ENCODE measurements around the gene KIRREL3.

Gene KIRREL3

DNA sequence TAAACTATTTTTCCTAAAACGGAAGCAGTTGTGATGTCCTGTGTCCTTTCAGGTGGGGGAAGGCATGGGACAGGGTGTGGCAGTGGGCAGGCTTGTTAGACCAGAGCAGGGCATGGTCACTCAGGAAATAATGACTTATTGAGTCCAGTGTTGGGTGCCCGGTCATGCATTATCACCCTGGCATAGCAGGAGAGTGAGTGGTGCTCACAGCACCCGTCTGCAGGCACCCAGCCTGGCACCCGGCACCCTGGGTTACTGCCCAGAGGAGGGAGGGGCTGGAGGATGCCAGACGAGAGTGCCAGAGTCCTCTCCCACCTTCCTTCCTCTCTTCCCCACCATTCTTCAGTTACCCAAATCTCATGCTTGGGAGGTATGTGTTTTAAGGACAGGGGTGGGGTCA, 586.0 kb downstream of the KIRREL3 start:
- H3K9ac ChIP-seq (ENCODE audit: low read depth in 1 of 2, low read length in 2 of 2), result no peak overlapping the region

DNA sequence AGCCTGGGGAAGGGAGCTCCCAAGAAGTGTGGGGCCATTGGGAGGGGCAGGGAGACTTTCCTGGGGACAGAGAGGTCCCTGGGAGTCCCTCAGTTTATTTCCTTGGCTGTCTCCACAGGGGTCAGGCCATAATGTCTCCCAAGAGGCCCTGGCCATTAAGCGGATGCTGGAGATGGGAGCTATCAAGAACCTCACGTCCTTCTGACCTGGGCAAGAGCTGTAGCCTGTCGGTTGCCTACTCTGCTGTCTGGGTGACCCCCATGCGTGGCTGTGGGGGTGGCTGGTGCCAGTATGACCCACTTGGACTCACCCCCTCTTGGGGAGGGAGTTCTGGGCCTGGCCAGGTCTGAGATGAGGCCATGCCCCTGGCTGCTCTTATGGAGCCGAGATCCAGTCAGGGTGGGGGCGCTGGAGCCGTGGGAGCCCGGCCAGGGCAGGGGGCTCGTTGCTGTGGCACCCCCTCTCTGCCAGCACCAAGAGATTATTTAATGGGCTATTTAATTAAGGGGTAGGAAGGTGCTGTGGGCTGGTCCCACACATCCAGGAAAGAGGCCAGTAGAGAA, 586.6 kb downstream of the KIRREL3 start:
- Histone ChIP-seq H3K36me3 (ENCODE audit: control insufficient read depth in 1 of 2, insufficient read depth in 2 of 2, low read length in 2 of 2) (peaks cover 0 to 4% of the 10 kb centered on the region in 2 donors), H3K27me3 (ENCODE audit: control insufficient read depth in 1 of 2, insufficient read depth in 2 of 2, low read length in 2 of 2) (peaks cover 5 to 6% of the 10 kb centered on the region in 2 donors), H3K9ac (ENCODE audit: low read depth in 1 of 2, low read length in 2 of 2) (no peak overlapping the region), H3K27ac (ENCODE audit: low read depth, low read length) (no peak overlapping the region), H3K9me3 (ENCODE audit: control insufficient read depth in 1 of 2, low read length in 2 of 2) (no peaks in the 10 kb centered on the region), H3K4me3 (ENCODE audit: low read depth in 1 of 2, low read length in 2 of 2) (no peak overlapping the region), H3K4me1 (ENCODE audit: control insufficient read depth in 1 of 2, insufficient read depth in 2 of 2, low read length in 2 of 2) (peaks cover 8 to 21% of the 10 kb centered on the region in 2 donors)

More for the DNA sequence above, 586.0 kb downstream of the KIRREL3 start:
- Histone ChIP-seq H3K36me3 (ENCODE audit: control insufficient read depth in 1 of 2, insufficient read depth in 2 of 2, low read length in 2 of 2) (no peaks in the 10 kb centered on the region), H3K9me3 (ENCODE audit: control insufficient read depth in 1 of 2, low read length in 2 of 2) (no peaks in the 10 kb centered on the region), H3K4me1 (ENCODE audit: control insufficient read depth in 1 of 2, insufficient read depth in 2 of 2, low read length in 2 of 2) (peaks cover 8 to 21% of the 10 kb centered on the region in 2 donors), H3K4me3 (ENCODE audit: low read depth in 1 of 2, low read length in 2 of 2) (no peak overlapping the region), H3K27ac (ENCODE audit: low read depth, low read length) (no peak overlapping the region), H3K27me3 (ENCODE audit: control insufficient read depth in 1 of 2, insufficient read depth in 2 of 2, low read length in 2 of 2) (peaks cover 5 to 6% of the 10 kb centered on the region in 2 donors)

DNA sequence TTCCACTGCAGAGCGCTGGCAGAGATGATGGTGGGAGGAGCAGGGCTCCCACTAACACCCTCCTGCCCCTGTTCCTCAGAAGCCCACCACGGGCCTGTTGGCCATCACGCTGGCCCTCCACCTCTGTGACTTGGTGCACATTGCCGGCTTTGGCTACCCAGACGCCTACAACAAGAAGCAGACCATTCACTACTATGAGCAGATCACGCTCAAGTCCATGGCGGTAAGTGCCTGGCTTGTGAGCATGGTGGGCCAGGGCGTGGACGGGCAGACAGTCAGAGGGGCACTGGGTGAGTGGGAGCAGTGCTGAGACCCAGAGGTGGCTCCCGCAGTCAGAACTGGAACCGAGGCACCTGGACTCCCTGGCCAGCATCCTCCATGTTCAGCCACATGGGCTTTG, 587.1 kb downstream of the KIRREL3 start:
- Histone ChIP-seq H3K36me3 (ENCODE audit: control insufficient read depth in 1 of 2, insufficient read depth in 2 of 2, low read length in 2 of 2) (peaks cover 0 to 7% of the 10 kb centered on the region in 2 donors), H3K27ac (ENCODE audit: low read depth, low read length) (no peak overlapping the region), H3K4me1 (ENCODE audit: control insufficient read depth in 1 of 2, insufficient read depth in 2 of 2, low read length in 2 of 2) (peaks cover 8 to 21% of the 10 kb centered on the region in 2 donors), H3K4me3 (ENCODE audit: low read depth in 1 of 2, low read length in 2 of 2) (no peak overlapping the region), H3K9me3 (ENCODE audit: control insufficient read depth in 1 of 2, low read length in 2 of 2) (no peaks in the 10 kb centered on the region), H3K27me3 (ENCODE audit: control insufficient read depth in 1 of 2, insufficient read depth in 2 of 2, low read length in 2 of 2) (peaks cover 5 to 6% of the 10 kb centered on the region in 2 donors), H3K9ac (ENCODE audit: low read depth in 1 of 2, low read length in 2 of 2) (no peak overlapping the region)

DNA sequence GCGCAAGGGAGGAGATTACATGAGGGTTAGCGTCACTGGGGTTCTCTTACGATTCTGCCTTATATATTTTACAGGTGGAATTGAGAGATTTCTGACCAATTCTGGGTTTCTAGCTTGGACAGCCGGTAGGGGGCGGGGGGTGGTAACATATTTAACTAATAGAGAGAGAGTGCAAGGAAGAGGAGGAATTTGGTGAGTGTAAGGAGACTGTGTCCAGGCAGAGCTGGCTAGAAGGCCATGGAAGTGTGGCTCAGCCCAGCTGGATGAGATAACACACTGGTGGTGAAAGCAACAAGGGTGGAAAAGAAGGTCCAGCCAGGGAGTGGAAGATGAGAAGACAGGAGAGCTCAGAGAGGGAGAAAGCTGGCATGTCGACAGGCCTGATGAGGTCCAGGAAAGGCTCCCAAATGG, 588.6 kb downstream of the KIRREL3 start:
- Histone ChIP-seq H3K4me1 (ENCODE audit: control insufficient read depth in 1 of 2, insufficient read depth in 2 of 2, low read length in 2 of 2) (peaks cover 8 to 18% of the 10 kb centered on the region in 2 donors), H3K4me3 (ENCODE audit: low read depth in 1 of 2, low read length in 2 of 2) (no peak overlapping the region), H3K9me3 (ENCODE audit: control insufficient read depth in 1 of 2, low read length in 2 of 2) (no peaks in the 10 kb centered on the region), H3K27me3 (ENCODE audit: control insufficient read depth in 1 of 2, insufficient read depth in 2 of 2, low read length in 2 of 2) (peaks cover 2 to 4% of the 10 kb centered on the region in 2 donors), H3K27ac (ENCODE audit: low read depth, low read length) (no peak overlapping the region), H3K36me3 (ENCODE audit: control insufficient read depth in 1 of 2, insufficient read depth in 2 of 2, low read length in 2 of 2) (peaks cover 0 to 10% of the 10 kb centered on the region in 2 donors), H3K9ac (ENCODE audit: low read depth in 1 of 2, low read length in 2 of 2) (no peak overlapping the region)

DNA sequence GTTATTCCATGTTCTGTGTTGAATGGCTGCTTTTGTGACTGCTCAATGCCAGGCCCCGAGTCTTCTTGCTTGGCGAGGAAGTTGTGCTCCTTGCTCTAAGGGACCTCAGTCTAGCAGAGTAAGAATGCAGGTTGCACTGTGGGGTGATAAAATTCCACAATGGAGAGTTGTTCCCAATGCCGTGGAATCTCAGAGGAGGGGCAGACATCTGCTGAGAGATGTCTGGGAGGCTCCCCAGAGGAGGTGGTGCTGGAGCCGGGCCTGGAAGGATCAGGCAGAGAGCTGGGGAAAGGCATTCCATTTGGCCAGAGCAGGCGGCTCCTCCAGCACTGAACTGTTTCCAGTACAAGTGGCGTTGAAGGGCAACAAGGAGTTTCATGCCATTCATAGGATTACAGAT, 589.9 kb downstream of the KIRREL3 start:
- H3K4me1 ChIP-seq (ENCODE audit: control insufficient read depth in 1 of 2, insufficient read depth in 2 of 2, low read length in 2 of 2), result peaks cover under 1 to 6% of the 10 kb centered on the region in 2 donors
- H3K36me3 ChIP-seq (ENCODE audit: control insufficient read depth in 1 of 2, insufficient read depth in 2 of 2, low read length in 2 of 2), result peaks cover 0 to 10% of the 10 kb centered on the region in 2 donors
- H3K9me3 ChIP-seq (ENCODE audit: control insufficient read depth in 1 of 2, low read length in 2 of 2), result no peaks in the 10 kb centered on the region
- no peak overlapping the region for H3K9ac ChIP-seq (ENCODE audit: low read depth in 1 of 2, low read length in 2 of 2)
- no peak overlapping the region for H3K27ac ChIP-seq (ENCODE audit: low read depth, low read length)
- no peak overlapping the region for H3K4me3 ChIP-seq (ENCODE audit: low read depth in 1 of 2, low read length in 2 of 2)
- no peaks in the 10 kb centered on the region for H3K27me3 ChIP-seq (ENCODE audit: control insufficient read depth in 1 of 2, insufficient read depth in 2 of 2, low read length in 2 of 2)

DNA sequence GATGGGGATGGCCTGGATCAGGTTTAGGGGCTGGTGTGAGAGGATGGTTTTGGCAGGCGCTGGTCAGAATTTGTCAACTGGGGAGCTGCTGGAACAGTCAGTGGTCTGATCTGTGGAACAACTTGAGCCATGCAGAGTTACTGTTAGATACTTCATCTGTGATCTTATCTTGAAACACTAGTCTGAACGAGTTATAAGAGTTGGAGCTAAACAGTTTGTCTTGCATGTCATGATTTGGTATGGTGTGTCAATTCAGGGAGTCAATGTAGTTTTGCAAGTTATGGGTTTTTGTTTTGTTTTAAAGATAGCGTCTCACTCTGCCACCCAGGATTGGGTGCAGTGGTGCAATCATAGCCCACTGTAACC, 591.0 kb downstream of the KIRREL3 start:
- H3K4me1 ChIP-seq (ENCODE audit: control insufficient read depth in 1 of 2, insufficient read depth in 2 of 2, low read length in 2 of 2), result peaks cover 0 to 2% of the 10 kb centered on the region in 2 donors
- H3K4me3 ChIP-seq (ENCODE audit: low read depth in 1 of 2, low read length in 2 of 2), result no peak overlapping the region
- H3K36me3 ChIP-seq (ENCODE audit: control insufficient read depth in 1 of 2, insufficient read depth in 2 of 2, low read length in 2 of 2), result peaks cover 0 to 10% of the 10 kb centered on the region in 2 donors
- H3K9ac ChIP-seq (ENCODE audit: low read depth in 1 of 2, low read length in 2 of 2), result no peak overlapping the region
- H3K27ac ChIP-seq (ENCODE audit: low read depth, low read length), result no peak overlapping the region
- no peaks in the 10 kb centered on the region for H3K9me3 ChIP-seq (ENCODE audit: control insufficient read depth in 1 of 2, low read length in 2 of 2)
- H3K27me3 ChIP-seq (ENCODE audit: control insufficient read depth in 1 of 2, insufficient read depth in 2 of 2, low read length in 2 of 2), result no peaks in the 10 kb centered on the region

DNA sequence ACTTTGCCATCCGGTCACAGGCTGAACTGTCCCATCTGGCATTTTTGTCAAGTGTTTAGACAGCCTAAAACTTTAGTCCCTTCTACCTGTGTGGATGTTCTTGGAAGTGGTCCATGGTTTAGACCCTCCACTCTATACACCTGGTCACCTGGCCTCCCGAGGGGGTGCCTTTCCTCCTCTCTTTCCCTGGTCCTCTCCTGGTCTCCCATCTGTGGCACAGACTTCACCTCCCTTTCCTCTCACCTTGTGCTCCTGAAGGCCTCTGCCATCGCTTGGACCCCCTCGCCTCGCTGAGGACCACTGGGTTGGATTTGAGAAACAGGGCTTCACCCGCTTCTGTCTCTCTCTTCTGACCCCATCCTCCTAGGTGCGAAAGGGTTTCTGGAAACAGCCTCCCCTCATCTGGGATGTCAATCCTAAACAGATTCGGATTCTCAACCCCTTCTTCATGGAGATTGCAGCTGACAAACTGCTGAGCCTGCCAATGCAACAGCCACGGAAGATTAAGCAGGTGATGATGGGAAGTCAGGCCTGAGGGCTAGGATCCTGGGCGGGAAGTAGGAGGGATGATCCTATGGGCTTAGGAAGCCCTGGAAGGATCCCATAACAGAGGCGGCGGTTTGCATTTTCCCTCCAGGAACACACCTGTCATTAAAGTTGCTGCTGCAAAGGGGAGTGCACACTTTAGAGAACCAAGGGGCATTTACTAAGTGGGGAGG, 591.5 kb downstream of the KIRREL3 start:
- no peak overlapping the region for H3K27ac ChIP-seq (ENCODE audit: low read depth, low read length)
- H3K36me3 ChIP-seq (ENCODE audit: control insufficient read depth in 1 of 2, insufficient read depth in 2 of 2, low read length in 2 of 2), result peaks cover 0 to 10% of the 10 kb centered on the region in 2 donors
- no peaks in the 10 kb centered on the region for H3K27me3 ChIP-seq (ENCODE audit: control insufficient read depth in 1 of 2, insufficient read depth in 2 of 2, low read length in 2 of 2)
- no peak overlapping the region for H3K4me3 ChIP-seq (ENCODE audit: low read depth in 1 of 2, low read length in 2 of 2)
- no peaks in the 10 kb centered on the region for H3K9me3 ChIP-seq (ENCODE audit: control insufficient read depth in 1 of 2, low read length in 2 of 2)
- no peaks in the 10 kb centered on the region for H3K4me1 ChIP-seq (ENCODE audit: control insufficient read depth in 1 of 2, insufficient read depth in 2 of 2, low read length in 2 of 2)
- no peak overlapping the region for H3K9ac ChIP-seq (ENCODE audit: low read depth in 1 of 2, low read length in 2 of 2)

DNA sequence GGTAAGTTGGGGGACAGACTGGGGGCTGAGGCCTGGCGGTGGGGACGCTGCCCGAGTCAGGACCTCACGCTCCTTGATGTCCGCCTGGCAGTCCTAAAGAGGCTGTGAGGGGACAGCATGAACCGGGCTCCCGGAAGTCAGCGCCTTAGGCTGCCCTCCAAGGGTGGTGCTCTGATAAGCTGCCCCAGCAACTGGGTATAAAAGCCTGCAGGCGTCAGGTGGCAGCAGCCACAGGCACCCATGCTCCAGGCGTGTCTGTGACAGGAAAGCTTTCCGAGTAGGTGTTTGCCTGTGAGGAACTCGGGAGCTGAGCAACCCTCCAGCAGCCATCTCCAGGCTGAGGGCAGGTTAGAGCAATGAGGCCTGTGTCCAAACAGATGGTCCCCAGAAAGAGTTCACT, 592.1 kb downstream of the KIRREL3 start:
- H3K9me3 ChIP-seq (ENCODE audit: control insufficient read depth in 1 of 2, low read length in 2 of 2), result no peaks in the 10 kb centered on the region
- no peak overlapping the region for H3K4me3 ChIP-seq (ENCODE audit: low read depth in 1 of 2, low read length in 2 of 2)
- H3K27me3 ChIP-seq (ENCODE audit: control insufficient read depth in 1 of 2, insufficient read depth in 2 of 2, low read length in 2 of 2), result no peaks in the 10 kb centered on the region
- no peak overlapping the region for H3K27ac ChIP-seq (ENCODE audit: low read depth, low read length)
- H3K9ac ChIP-seq (ENCODE audit: low read depth in 1 of 2, low read length in 2 of 2), result no peak overlapping the region
- peaks cover 0 to 10% of the 10 kb centered on the region in 2 donors for H3K36me3 ChIP-seq (ENCODE audit: control insufficient read depth in 1 of 2, insufficient read depth in 2 of 2, low read length in 2 of 2)
- no peaks in the 10 kb centered on the region for H3K4me1 ChIP-seq (ENCODE audit: control insufficient read depth in 1 of 2, insufficient read depth in 2 of 2, low read length in 2 of 2)

DNA sequence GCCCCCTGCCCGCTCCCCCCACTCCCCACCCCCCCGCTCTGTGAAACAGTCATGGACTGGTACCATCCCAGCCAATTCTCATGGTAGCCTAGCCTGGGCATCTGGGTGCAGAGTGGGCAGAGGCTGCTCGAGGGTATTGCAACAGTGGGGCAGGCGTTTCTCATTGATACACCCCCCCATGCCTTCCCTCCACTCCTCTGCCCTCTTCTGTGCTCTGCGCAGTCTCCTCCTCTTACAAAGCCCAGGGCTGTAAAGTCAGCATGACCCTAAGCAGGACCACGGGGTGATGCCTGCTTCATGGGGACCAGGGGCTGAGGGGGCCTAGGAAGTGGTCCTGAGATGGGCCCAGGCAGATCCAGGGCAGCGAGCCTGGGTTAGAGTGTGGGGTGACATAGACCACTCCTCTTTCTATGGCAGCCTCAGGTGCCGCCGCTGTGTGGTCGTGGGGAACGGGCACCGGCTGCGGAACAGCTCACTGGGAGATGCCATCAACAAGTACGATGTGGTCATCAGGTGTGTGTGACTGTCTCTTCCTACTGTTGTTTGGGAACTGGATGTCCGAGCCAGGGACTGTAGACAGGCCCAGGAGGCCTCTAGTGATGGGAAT, 592.8 kb downstream of the KIRREL3 start:
- Histone ChIP-seq H3K36me3 (ENCODE audit: control insufficient read depth in 1 of 2, insufficient read depth in 2 of 2, low read length in 2 of 2) (peaks cover 0 to 10% of the 10 kb centered on the region in 2 donors), H3K9ac (ENCODE audit: low read depth in 1 of 2, low read length in 2 of 2) (no peak overlapping the region), H3K27me3 (ENCODE audit: control insufficient read depth in 1 of 2, insufficient read depth in 2 of 2, low read length in 2 of 2) (no peaks in the 10 kb centered on the region), H3K4me3 (ENCODE audit: low read depth in 1 of 2, low read length in 2 of 2) (no peak overlapping the region), H3K4me1 (ENCODE audit: control insufficient read depth in 1 of 2, insufficient read depth in 2 of 2, low read length in 2 of 2) (no peaks in the 10 kb centered on the region), H3K27ac (ENCODE audit: low read depth, low read length) (no peak overlapping the region), H3K9me3 (ENCODE audit: control insufficient read depth in 1 of 2, low read length in 2 of 2) (no peaks in the 10 kb centered on the region)

DNA sequence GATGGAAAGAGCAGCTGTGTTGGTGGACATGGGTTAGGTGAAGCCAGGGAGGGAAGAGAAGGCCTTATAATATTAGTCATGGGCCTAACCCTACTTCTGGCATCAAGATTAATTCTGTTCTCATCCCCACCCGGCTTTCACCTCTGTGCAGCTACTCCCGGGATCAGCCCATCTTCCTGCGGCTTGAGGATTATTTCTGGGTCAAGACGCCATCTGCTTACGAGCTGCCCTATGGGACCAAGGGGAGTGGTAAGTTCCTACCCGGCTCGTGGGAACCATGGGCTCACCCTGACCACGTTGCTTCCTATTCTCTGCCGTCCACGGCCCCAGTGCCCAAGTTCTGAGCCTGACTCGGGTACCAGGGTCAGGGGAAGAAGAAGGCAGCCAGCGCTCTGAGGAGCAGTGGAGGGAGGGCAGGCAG, 593.5 kb downstream of the KIRREL3 start:
- Histone ChIP-seq H3K4me1 (ENCODE audit: control insufficient read depth in 1 of 2, insufficient read depth in 2 of 2, low read length in 2 of 2) (no peaks in the 10 kb centered on the region), H3K36me3 (ENCODE audit: control insufficient read depth in 1 of 2, insufficient read depth in 2 of 2, low read length in 2 of 2) (peaks cover 0 to 10% of the 10 kb centered on the region in 2 donors), H3K9ac (ENCODE audit: low read depth in 1 of 2, low read length in 2 of 2) (no peak overlapping the region), H3K27ac (ENCODE audit: low read depth, low read length) (no peak overlapping the region), H3K27me3 (ENCODE audit: control insufficient read depth in 1 of 2, insufficient read depth in 2 of 2, low read length in 2 of 2) (no peaks in the 10 kb centered on the region), H3K9me3 (ENCODE audit: control insufficient read depth in 1 of 2, low read length in 2 of 2) (no peaks in the 10 kb centered on the region), H3K4me3 (ENCODE audit: low read depth in 1 of 2, low read length in 2 of 2) (no peak overlapping the region)
